SJCRH30 (cell line): Measurements from ENCODE around the gene SLAMF7. TPM values are rescaled to one million over a fixed set of nuclear protein-coding genes. Genes with fewer than 3 reads are reported as not detected.
"Not testable (repeated sequence)": the region's sequence is repeated elsewhere in the genome, so short reads cannot be mapped to it uniquely, and the experiment has no call there.

Experiments
- DNase-seq, 2 experiments: peaks; one replicate each; pipeline ENCODE4 v3.0.0-alpha.2; 2015 to 2020
- H3K27ac ChIP-seq: fragments of 250-450 bp; sonication (Bioruptor Pico); 2 replicates; pipeline ENCODE4 v1.5.1; 2020; ENCODE audit warnings: mild to moderate bottlenecking, moderate library complexity
- H3K27me3 ChIP-seq: fragments of 250-450 bp; sonication (Bioruptor Pico); 2 replicates; pipeline ENCODE4 v1.5.1; 2020; ENCODE audit warnings: mild to moderate bottlenecking, moderate library complexity
- H3K36me3 ChIP-seq: fragments of 250-450 bp; sonication (Bioruptor Pico); 2 replicates; pipeline ENCODE4 v1.5.1; 2020; ENCODE audit warnings: mild to moderate bottlenecking, moderate library complexity
- H3K4me1 ChIP-seq: fragments of 250-450 bp; sonication (Bioruptor Pico); 2 replicates; pipeline ENCODE4 v1.5.1; 2020; ENCODE audit warnings: mild to moderate bottlenecking, moderate library complexity
- H3K4me3 ChIP-seq: fragments of 250-450 bp; sonication (Bioruptor Pico); 2 replicates; pipeline ENCODE4 v1.5.1; 2020; ENCODE audit warnings: mild to moderate bottlenecking, moderate library complexity
- H3K9me3 ChIP-seq: fragments of 250-450 bp; sonication (Bioruptor Pico); replicated peaks from 2 replicates; pipeline ENCODE4 v1.5.1; 2020; ENCODE audit warnings: mild to moderate bottlenecking, moderate library complexity
- total RNA-seq: library from RNA; depleted of rRNA; stranded (reverse); fragments of >200 nt; shearing (Covaris generic); gene quantifications from 2 replicates; pipeline ENCODE4 v1.2.3, GENCODE V29; 2014; rRNA removed

SLAMF7 gene
- not detected in 2 replicates for total RNA-seq

DNA sequence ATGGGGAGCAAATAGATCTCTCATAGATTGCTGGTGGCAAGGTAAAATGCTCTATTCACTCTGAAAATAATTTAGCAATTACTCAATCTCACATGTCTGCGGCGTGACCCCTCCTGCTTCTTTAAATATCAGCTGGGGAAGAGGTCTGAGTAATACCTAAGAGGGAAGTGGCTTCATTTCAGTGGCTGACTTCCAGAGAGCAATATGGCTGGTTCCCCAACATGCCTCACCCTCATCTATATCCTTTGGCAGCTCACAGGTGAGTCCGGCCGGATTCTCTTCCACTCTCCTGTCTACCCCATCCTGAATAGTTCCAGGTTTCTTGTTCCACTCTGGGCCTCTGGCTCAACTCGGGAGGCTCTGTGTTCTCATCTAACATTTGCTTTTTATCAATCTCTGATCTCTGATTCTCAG is at the start of gene SLAMF7:
TSS of gene SLAMF7 (plus strand) at position 150 of the 414 bp plus-strand sequence. CDS start at position 205, 55 bp downstream.
- Histone ChIP-seq H3K27ac (no peak within 1 kb of the TSS), H3K9me3 (no peaks in the 10 kb centered on the region), H3K4me1 (peaks cover 12% of the 10 kb centered on the region), H3K27me3 (no peaks in the 10 kb centered on the region), H3K4me3 (no peak within 1 kb of the TSS), H3K36me3 (no peaks in the 10 kb centered on the region)
- no peak for DNase-seq

DNA sequence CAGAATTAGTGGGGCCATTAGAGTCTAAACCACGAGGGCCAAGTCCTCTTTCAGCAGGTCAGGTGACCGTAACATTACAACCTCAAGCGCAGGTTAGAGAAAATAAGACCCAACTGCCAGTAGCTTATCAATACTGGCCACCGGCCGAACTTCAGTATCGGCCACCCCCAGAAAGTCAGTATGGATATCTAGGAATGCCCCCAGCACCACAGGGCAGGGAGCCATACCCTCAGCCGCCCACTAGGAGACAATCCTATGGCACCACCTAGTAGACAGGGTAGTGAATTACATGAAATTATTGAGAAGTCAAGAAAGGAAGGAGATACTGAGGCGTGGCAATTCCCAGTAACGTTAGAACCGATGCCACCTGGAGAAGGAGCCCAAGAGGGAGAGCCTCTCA is 46.7 kb upstream of the SLAMF7 start:
- not testable (repeated sequence) for H3K27me3 ChIP-seq, H3K4me3 ChIP-seq, H3K36me3 ChIP-seq, H3K27ac ChIP-seq, H3K9me3 ChIP-seq, DNase-seq, H3K4me1 ChIP-seq

GRCh38 chr1:160702100-160702499 is 36.9 kb upstream of the SLAMF7 start:
- Histone ChIP-seq H3K4me3 (no peak overlapping the region), H3K4me1 (no peaks in the 10 kb centered on the region), H3K36me3 (no peaks in the 10 kb centered on the region), H3K27me3 (0 out of 2 replicates have a peak, but pooled peaks cover 3% of the 10 kb centered on the region), H3K27ac (no peak overlapping the region), H3K9me3 (no peaks in the 10 kb centered on the region)
- DNase-seq = no peak

- H3K27me3 ChIP-seq = 0 out of 2 replicates have a peak, but pooled peaks cover 3% of the 10 kb centered on the region
- no peak overlapping the region for H3K4me3 ChIP-seq
- no peak overlapping the region for H3K27ac ChIP-seq
- H3K9me3 ChIP-seq = no peaks in the 10 kb centered on the region
- no peaks in the 10 kb centered on the region for H3K4me1 ChIP-seq
- no peak for DNase-seq
- no peaks in the 10 kb centered on the region for H3K36me3 ChIP-seq
Measured at GRCh38 chr1:160704250-160704649, 34.8 kb upstream of the SLAMF7 start.

DNA sequence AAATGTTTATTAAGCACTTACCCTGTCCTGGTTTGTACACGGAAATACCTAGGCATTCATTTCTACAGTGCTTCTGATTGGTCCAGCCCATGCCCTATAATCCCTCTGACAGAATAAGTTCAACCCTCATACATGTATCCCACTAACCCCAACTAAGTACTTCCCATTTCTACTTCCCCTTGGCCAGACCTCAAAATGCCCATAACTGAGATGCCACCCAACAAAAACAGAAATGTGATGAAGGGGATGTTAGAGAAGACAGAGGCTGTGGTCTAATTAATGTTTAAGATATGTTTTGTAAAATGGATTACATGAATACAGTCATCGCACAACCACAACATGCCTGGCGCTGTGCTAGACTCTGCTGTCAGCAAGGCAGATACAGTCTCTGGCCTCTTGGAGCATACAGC is 33.8 kb upstream of the SLAMF7 start:
- not testable (repeated sequence) for H3K9me3 ChIP-seq, H3K36me3 ChIP-seq, H3K4me3 ChIP-seq, H3K4me1 ChIP-seq, H3K27ac ChIP-seq, DNase-seq, H3K27me3 ChIP-seq

DNA sequence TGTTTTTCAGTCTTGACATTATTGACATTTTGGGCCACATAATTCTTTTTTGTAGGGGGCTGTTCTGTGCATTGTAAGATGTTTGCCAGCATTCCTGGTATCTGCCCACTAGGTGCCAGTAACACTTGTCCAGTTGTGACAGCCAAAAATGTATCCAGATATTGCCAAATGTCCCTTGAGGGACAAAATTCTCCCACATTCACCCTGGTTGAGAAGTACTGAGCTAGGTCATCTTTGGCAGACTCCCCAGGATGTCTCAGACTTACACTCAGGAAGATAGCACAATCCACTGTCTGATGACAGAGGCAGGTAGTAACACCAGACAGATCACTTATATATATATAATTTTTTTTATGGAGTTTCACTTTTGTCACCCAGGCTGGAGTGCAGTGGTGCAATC is 33.3 kb upstream of the SLAMF7 start:
- H3K27me3 ChIP-seq = 0 out of 2 replicates have a peak, but pooled peaks cover 3% of the 10 kb centered on the region
- H3K27ac ChIP-seq = no peak overlapping the region
- DNase-seq = no peak
- H3K36me3 ChIP-seq = no peaks in the 10 kb centered on the region
- H3K4me3 ChIP-seq = no peak overlapping the region
- no peaks in the 10 kb centered on the region for H3K9me3 ChIP-seq
- no peaks in the 10 kb centered on the region for H3K4me1 ChIP-seq

- no peak for DNase-seq
- no peaks in the 10 kb centered on the region for H3K36me3 ChIP-seq
Measured at GRCh38 chr1:160706526-160707235, 32.4 kb upstream of the SLAMF7 start.

DNA sequence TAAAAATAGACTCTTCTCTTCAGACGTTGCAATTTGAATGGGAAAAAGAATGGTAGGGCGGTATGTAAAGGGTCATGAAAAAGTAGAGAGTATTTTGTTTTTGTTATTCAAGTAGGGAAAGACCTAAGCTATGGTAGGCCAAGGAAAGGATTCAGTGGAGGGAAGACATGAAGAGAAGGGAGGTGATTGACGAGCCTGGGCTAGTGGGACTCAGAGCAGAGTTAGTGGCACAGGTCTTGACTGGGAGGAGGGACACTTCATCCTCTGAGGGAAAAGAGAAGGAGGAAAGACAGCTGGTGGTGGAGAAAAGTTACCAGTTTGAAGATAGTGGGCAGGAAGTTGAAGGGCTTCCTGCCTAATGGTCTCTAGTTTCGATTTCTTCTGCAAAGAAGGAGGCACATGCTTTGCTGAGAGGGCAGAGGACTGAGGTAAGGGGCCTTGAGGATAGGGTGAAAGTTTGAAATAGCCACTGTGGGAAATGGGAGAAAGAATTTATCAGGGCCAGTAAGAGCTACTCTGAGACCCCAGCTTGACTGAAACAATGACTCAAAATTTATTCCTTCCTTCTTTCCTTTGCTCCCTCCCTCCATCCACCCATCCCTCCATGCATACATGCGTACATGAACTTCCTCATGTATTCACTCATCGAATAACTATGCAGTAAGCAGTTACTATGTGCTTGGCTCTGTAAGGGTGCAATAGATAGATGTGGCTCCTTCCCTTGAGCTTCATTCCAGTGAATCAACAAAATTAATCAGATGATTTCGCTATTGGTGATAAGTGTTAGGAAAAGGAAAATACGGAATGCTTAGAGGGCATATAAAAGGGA is 31.6 kb upstream of the SLAMF7 start:
- no peaks in the 10 kb centered on the region for H3K4me1 ChIP-seq
- H3K27me3 ChIP-seq = 0 out of 2 replicates have a peak, but pooled peaks cover 3% of the 10 kb centered on the region
- no peak overlapping the region for H3K27ac ChIP-seq
- H3K4me3 ChIP-seq = no peak overlapping the region
- no peaks in the 10 kb centered on the region for H3K9me3 ChIP-seq
- H3K36me3 ChIP-seq = no peaks in the 10 kb centered on the region
- no peak for DNase-seq

More at GRCh38 chr1:160706526-160707235, 32.4 kb upstream of the SLAMF7 start:
- H3K27me3 ChIP-seq = 0 out of 2 replicates have a peak, but pooled peaks cover 3% of the 10 kb centered on the region
- H3K9me3 ChIP-seq = no peaks in the 10 kb centered on the region
- no peak overlapping the region for H3K27ac ChIP-seq
- no peaks in the 10 kb centered on the region for H3K4me1 ChIP-seq
- H3K4me3 ChIP-seq = no peak overlapping the region

GRCh38 chr1:160708118-160708517 is 30.9 kb upstream of the SLAMF7 start:
- DNase-seq = no peak
- H3K36me3 ChIP-seq = no peaks in the 10 kb centered on the region
- H3K4me1 ChIP-seq = no peaks in the 10 kb centered on the region
- H3K27ac ChIP-seq = no peak overlapping the region
- no peak overlapping the region for H3K4me3 ChIP-seq
- 0 out of 2 replicates have a peak, but pooled peaks cover 3% of the 10 kb centered on the region for H3K27me3 ChIP-seq
- no peaks in the 10 kb centered on the region for H3K9me3 ChIP-seq

- H3K4me3 ChIP-seq = no peak overlapping the region
- H3K36me3 ChIP-seq = no peaks in the 10 kb centered on the region
- DNase-seq = no peak
- no peaks in the 10 kb centered on the region for H3K4me1 ChIP-seq
- H3K27ac ChIP-seq = no peak overlapping the region
- H3K9me3 ChIP-seq = no peaks in the 10 kb centered on the region
- 0 out of 2 replicates have a peak, but pooled peaks cover 3% of the 10 kb centered on the region for H3K27me3 ChIP-seq
Measured at GRCh38 chr1:160708801-160709200, 30.2 kb upstream of the SLAMF7 start.

- Histone ChIP-seq H3K27me3 (0 out of 2 replicates have a peak, but pooled peaks cover 3% of the 10 kb centered on the region), H3K4me1 (no peaks in the 10 kb centered on the region), H3K27ac (no peak overlapping the region), H3K36me3 (no peaks in the 10 kb centered on the region), H3K4me3 (no peak overlapping the region), H3K9me3 (no peaks in the 10 kb centered on the region)
- DNase-seq = no peak
Measured at GRCh38 chr1:160709715-160710114, 29.3 kb upstream of the SLAMF7 start.

DNA sequence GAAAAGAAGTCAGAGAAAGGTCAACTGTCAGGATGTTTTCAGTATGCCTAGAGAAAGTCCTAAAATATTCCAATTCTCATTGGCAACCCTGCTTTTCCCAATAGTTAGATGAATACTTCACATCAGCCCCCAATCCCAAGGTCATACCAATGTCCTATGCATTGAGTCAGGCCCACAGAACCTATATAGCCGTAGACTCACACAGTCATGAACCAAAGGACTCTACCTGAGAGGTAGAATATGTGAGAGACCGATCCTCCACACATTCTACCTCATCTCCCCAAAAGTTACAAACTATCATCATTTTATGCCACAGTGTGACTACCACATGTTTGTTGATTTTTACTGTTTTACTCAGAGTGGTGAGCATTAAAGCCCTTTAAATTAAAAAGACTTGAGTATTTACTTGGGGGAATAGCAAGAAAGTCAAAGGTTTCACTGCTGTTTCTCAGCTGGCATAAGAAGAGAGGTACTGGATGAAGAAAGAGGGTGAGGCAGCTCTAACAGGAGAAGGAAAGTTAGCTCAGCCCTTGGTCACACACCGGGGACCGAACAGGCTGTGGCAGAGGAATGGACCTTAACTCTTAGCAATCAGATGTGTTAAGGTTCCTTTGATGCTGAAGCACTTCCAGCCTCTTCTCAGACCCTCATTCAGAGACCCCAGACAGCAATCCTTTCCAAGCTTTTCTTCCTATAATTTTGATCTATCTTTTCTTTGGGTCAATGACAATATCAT is 28.4 kb upstream of the SLAMF7 start:
- DNase-seq = no peak
- no peaks in the 10 kb centered on the region for H3K4me1 ChIP-seq
- no peak overlapping the region for H3K4me3 ChIP-seq
- no peaks in the 10 kb centered on the region for H3K9me3 ChIP-seq
- no peak overlapping the region for H3K27ac ChIP-seq
- no peaks in the 10 kb centered on the region for H3K36me3 ChIP-seq
- H3K27me3 ChIP-seq = 0 out of 2 replicates have a peak, but pooled peaks cover 3% of the 10 kb centered on the region

GRCh38 chr1:160711276-160711601 is 27.8 kb upstream of the SLAMF7 start:
- Histone ChIP-seq H3K4me3 (no peak overlapping the region), H3K4me1 (no peaks in the 10 kb centered on the region), H3K27me3 (0 out of 2 replicates have a peak, but pooled peaks cover 3% of the 10 kb centered on the region), H3K36me3 (no peaks in the 10 kb centered on the region), H3K27ac (no peak overlapping the region), H3K9me3 (no peaks in the 10 kb centered on the region)
- no peak for DNase-seq

DNA sequence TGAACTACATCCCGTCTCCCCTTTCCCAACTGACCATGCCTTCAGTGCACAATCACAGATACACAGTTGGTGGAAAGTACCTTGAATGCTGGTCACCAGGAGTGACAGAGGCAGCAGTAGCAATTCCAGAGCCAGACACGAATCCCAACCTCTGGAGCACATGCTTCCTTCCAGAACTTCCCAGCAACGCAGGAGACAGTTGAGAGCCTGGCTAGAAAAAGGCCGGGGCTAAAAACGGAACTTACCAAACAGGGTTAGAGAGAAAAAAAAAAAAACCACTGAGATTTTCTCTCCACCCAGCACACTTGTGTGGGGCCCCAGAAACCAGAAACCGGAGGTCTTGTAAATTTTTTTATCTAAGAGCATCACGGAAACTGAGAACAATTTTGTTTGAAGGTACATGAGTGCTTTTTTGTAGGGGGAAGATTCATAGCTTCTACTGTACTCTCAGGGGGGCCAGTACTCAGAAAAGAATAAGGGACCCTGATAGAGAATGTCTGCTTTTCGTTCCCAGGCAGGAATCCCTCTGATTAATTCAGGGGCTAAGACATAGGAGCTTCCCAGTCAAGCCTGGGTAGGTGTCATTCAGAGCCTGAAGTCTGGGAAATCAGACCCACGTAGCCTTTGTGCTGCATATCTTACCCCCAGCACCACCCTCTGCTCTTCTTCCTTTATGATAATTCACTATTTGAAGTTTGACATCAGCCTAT is 27.3 kb upstream of the SLAMF7 start, which contains the start of gene CD48:
TSS of gene CD48 (minus strand) at position 221 of the 710 bp plus-strand sequence. CDS start at position 162, 59 bp downstream.
- no peak within 1 kb of the TSS for H3K27ac ChIP-seq
- 0 out of 2 replicates have a peak, but pooled peaks cover under 1% of the 10 kb centered on the region for H3K27me3 ChIP-seq
- no peak within 1 kb of the TSS for H3K4me3 ChIP-seq
- no peaks in the 10 kb centered on the region for H3K4me1 ChIP-seq
- H3K36me3 ChIP-seq = no peaks in the 10 kb centered on the region
- H3K9me3 ChIP-seq = no peaks in the 10 kb centered on the region
- DNase-seq = no peak
